HG02798 (cell line): ENCODE results near the gene PRKCH.
A peak's percentile ranks its signal among the peaks of the same experiment; 100 is the strongest.

Experiments used
- ATAC-seq: cut with Tn5 transposase; IDR thresholded peaks from one replicate; pipeline ENCODE4 v1.9.1; 2021; ENCODE audit warnings: mild to moderate bottlenecking; ENCODE audit not compliant: unreplicated experiment, poor library complexity

PRKCH gene

DNA sequence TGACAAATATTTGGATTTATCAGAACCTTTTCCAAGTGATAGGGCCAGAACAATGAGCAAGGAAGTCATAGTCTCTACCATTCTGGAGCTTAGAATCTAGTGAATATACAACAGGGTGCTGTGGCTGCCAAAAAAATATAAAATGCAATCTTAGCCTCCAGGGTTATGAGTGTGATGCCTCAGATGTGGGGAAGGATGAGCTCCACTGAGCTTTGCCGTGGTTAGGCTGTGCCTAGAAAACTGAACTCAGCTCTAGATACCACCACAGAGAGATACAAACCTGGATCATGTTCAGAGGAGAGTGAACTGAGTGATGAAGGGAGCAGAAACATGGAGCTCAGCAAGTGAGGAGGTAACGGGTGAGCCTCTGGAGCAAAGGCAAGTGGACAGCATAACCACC is 235.9 kb downstream of the PRKCH start:
- no peak for ATAC-seq

DNA sequence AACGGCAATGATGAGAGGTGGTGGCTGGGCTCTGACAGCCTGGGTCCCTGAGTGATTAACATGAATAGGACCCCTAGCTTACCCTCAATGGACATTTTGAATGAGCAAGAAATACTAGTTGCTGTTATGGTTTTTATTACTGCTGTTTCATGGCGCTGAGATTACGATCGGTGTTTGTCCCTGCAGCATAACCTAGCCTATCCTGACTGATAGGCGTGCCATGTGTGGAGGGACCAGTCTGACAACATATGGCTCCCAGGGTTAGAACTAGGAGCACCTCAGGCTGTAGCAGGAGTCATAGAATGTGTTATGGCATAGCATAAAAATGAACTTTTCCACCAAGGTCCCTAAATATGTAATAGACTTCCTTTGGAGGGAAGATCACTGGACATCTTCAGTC is 236.5 kb downstream of the PRKCH start:
- ATAC-seq = no peak

DNA sequence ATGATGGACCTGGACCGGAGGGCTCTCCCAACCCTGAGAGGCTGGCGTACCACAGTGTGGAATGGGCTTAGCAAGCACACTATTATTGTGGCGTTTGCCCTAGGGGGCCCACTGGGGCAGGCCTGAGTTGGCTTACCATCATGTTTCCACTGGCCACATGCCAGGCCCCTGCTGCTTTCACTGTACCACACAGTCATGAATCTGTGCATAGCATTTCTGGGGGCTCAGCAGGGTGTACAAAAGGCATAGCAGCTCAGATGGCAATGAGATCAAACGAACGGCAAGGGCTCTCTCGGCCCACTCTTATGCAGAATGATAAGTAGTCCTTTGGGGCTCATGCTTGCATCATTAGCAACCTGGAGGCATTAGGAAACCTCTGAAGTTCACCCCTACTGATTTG is 236.9 kb downstream of the PRKCH start:
- no peak for ATAC-seq

DNA sequence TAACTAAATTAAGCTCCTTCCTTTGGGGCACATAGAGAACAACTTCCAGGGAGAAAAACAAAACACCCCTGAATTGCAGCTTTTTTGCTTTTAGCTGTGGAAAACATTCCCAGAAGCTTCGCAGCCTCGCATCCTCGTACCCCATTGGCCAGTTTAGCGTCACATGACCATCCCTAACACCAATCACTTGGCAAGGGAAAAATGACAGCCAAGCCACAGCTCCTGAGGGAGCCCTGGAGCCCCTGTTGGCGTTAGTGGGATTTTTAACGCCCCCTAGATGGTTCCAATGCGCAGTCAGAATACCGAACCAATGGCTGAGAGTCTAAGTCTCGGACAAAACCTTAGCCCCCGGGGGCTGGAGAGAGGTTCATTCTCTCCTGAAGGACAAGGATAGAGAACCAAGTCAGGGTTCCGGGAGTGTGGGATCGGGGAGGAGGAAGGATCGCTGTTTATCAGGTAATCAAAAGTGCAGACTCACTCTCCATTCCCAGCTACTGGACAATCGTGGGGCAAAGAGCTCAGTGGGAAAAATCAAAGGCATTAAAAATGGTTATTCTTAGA is 238.3 kb downstream of the PRKCH start:
- no peak for ATAC-seq

DNA sequence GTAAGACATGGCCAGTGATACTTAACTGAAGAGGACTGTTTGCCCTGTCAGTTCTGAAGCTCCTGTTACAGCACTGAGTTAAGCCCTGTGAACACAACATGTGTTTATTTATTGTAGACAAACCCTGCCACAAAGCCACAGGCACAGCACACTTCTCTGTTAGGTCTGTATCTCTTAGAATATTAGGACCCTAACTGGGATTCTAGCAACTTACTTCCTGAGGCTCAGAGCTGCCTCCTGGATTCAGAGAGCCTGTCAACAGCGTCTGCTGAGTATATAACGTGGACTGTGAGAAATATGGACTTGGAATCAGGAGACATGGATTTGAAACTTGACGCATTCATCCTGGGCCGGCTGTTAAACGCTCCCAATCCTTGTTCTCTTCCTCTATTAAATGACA is 238.9 kb downstream of the PRKCH start:
- ATAC-seq = no peak

DNA sequence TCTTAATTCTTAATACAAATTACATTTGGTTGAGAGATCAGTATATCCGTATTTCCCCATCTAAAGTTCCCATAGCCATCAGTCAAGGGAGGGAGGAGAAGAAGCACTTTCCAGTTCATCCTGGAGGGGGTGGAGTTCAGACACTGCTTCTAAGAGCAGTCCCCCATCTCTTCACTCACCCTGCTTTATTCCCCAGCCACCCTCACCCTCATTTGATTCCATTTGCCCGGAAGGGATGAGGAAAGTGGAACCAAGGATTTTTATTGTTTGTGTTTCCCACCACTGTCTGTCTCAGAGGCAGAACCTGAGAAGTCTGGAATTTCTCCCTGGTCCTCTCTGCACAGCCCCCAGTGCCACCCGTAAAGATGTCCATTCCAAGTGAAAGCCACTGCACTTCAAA is 239.7 kb downstream of the PRKCH start:
- no peak for ATAC-seq

DNA sequence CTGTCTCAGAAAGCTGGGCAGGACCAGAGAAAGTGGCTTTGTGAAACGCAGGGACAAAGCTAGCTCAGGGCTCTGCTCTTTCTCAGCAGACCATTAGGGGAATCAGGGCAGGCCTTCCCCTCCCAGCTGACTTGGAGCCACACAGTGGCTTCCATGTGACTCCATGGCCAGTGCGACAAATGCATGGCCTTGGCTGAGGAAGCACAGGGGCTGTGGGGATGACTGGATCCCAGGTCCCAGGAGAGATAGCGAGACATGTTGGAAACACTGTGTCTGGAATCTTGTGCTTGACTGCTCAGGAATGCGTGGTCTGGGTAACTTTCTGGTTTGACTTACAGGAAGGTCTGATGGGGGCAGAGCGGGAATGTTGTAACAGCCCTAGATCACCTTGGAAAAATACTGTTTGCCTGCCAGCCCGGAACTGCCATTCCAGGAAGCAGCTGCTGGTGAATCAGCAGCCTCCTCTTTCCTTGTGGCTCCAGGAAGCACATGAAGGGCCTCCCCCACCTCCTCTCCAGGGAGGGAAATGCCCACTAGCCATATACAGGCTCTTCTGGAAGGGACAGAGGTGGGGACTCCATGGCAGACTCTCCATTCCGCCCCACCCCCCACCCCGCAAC is 240.4 kb downstream of the PRKCH start:
- ATAC-seq = no peak

DNA sequence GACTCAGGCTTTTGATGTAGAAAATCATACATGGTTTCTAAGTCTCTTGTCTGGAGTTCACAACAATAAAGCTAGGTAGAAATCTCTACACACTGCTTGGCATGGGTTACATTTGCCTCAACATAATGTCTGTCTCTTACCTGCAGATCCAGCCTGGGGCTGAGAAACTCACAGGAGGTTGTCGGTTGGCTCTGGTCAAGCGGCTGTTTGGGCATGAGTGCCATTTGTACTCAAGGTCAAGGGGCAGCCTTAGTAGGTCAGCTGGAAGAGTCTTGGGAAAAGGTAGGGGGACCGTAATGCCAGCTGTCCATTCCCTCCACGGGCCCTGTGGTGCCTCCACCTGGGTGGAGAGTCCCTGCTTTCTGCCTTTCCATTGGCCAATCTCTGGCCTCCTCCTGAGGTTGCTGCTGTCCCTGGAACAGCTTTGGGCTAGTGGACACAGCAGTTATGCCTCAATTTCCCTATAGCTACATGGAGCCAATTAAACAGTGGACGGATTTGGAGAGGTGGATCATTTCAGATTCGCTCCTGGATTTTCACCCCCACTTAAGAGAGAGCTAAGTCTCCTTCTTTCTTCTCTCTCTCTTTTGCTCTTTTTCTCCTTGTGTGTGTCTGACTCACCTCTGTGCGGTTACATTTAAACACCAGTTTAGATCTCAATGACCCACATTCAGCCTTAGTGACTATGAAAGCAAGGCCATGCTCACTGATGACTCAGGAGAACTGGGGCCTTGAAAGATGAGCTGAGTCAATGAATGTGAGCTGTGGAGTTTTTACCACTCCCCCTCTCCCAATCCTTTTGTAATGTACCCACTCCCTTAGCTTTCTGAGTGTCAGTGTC is 241.2 kb downstream of the PRKCH start:
- no peak for ATAC-seq

DNA sequence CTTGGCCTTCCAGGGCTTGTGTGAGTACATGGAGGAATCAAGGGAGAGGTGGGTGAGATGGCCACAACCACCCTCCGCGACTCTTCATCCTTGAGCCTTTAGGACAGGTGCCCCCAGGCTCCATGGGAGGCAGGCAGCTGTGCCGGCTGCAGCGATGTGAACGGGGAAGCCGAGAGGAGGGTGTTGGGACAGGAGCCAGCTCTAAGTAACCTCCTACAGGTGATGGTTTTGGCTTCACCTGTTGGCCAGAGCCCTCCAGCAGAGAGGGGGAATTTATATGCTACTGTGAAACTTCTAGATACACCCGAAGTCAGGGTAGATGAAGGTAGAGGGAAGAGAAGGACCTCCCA is 241.8 kb downstream of the PRKCH start:
- no peak for ATAC-seq

DNA sequence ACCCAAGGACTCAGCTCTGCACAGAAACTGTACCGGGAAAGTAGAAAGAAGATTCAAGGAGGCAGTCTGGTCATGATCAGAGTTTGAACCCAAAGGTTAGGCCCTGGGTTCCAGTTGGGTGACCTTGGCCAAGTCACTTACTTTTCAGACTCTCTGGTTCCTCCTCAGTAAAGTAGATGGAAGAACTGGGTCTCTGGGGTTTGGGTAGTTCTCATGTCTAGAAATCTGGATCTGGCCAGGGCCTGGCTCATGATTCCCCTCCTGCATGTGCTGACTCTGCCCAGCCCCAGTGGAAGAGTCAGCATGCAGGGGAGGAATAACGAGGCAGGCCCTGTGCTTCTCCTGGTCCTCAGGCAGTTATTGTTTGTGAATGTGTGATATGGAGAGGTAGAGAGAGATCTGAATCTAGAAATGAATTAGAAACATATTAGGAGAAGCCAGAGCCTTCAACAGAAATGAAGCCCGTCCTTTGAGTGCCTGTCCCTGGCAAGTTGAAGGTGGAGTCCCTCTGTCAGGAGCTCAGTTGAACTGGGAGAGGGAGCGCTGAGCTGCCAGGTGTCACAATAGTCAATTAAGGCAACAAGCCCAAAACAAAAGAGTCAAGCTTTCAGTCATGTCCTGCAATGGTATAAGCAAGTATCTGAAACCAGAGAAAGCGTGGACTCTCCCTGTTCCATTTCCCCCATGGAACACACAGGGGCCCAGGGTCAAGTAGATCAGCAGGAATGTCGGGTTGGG is 242.7 kb downstream of the PRKCH start:
- no peak for ATAC-seq

DNA sequence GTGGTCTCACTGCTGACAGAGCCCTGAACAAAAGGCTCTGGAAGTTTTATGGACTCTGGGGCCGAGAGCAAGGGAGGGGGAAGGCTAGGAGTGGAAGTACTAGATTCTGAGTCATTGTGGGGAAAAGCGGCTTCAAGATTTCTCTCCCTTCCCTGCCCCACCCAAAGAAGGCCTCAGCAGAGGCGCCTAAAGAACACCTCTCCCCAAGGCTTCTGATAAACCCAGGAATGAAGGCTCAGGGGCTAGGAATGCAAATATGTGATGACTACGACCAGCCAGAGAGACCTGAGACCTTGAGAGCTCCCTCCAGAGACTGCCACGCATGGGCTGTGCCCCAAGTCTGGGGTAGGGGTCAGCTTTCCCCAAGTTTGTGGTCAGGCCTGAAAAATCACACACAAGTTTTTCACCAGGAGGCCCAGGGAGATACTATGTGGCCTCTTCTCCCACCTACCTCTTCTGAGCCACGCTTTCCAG is 243.3 kb downstream of the PRKCH start:
- ATAC-seq = no peak

DNA sequence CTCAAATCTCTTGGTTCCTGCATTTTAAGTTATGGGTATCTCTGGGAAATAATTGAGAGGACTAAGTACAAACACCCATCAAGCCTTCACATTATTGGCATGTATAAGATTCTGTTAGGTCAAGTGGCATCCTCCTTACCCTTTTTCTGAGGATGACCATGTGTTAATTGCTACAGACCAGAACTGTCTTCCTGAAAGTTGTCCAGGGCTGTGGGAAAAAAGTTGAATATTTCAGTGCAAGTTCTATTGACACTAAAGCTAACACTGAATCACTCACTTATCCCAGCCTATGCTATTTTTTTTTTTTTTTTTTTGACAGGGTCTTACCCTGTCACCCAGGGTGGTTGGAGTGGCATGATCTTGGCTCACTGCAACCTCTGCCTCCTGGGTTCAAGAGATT is 243.8 kb downstream of the PRKCH start:
- no peak for ATAC-seq

DNA sequence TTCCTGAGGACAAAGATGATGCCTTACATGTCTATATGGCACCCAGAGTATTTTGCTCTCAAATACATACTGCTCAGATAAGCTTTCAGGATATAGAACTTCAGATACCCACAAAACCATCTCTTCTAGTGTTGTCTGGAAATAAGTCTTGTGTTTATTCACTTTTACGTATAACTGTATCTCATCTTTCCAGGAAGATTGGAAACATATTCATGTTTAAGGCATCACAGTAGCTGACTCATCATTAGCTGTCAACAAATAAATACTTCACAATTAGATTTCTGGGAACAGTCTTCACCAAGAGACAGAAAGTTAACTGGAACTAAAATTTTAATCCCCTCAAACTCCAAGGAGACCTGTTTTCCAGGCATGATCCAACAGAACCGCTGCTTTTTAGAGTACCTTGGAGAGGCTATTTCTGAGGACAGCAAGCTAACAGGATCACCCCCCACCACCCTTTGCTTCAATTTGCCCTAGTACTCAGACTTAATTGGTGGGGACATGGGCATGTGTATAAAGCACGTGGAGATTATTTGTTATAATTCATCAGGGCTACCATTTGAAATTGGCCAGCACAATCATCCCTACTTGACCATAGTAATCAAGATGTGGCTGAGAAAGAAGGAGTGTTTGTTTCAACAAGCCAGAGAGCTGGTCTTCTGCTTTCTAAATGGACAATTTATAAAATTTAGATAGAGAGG is 244.6 kb downstream of the PRKCH start:
- no peak for ATAC-seq

DNA sequence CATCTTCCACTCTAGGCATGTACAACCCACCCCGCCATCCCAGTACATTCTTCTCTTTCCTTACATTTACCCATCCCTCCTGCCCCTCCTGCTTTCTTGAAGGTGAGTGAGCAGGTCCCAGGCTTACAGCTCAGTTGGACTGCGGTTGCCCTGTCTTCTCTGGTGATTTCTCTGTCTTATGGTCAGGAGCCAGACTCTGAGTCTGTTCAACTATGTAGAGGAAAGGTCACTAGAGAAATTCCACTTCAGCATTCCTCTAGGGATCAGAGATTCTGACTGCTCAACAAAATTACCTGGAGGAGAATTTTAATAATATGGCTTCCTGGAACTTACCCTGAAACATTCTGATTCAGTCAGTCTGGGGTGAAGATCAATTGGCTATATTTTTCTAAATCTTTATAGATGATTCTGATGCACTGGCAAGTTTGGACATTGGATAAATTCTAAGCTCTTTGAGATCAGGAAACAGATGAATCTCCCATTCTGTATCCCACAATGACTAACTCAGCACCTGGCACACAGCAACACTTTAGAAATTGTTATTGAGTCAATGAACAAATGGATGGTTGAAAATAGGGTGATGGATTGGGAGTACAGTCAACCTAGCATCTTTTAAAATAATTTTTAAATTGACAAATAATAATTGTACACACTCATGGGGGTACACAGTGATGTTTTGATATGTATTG is 245.3 kb downstream of the PRKCH start:
- no peak for ATAC-seq

DNA sequence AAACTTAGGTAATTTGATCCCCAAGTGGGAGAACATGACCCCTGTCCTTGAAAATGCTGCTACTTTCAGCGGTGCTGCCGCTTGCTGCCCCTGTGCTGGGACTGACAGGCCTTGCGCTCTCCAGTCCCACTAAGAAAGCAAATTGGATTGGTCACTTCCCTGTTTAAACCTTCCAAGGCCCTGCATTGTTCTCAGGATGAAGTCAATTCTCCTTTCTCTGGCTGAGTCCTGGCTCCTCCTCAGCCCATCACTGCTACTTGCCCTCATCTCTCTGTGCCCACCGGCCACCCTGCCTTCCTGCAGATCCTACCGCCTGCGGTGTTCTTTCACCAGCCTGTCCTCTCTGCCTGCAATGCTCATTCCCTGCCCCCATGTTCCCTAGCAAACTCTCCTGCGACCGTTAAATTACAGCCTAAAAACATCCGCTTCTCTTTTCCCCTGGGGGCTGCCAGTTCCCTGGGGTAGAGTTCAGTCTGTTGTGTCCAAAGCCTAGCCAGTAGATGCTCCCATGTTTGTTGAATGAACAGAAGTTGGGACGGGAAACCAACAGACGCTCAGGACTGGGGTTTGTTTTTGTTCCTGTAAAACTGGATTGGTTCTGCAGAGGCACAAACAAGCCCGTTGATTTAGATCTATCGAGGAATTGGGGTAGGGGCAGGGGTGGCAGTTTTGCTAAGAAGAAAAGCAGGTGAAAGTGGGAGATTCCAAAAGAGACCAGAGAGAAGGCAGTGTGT is 246.6 kb downstream of the PRKCH start:
- no peak for ATAC-seq

DNA sequence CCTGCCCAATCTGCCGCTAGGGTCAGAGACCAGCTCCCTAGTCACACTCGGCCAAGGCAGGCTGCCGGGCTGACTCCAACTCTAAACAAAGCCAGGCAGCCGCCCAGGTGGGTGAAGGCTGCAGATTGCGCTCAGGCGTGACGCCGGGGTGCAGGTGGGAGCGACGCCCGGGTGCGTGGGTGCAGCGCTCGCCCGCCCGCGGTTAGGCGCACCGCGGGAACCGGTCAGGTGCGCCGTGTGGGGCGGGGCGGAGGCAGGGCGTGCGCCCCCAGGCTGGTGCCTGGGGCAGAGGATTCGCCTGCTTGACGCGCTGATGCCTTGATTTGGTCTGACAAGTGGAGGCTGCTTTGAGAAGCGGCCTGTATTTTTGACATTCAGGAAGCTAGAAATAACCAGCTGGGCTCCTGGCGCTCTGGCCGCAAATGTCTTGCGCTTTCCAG is 247.2 kb downstream of the PRKCH start:
- ATAC-seq = peak; percentile 90

DNA sequence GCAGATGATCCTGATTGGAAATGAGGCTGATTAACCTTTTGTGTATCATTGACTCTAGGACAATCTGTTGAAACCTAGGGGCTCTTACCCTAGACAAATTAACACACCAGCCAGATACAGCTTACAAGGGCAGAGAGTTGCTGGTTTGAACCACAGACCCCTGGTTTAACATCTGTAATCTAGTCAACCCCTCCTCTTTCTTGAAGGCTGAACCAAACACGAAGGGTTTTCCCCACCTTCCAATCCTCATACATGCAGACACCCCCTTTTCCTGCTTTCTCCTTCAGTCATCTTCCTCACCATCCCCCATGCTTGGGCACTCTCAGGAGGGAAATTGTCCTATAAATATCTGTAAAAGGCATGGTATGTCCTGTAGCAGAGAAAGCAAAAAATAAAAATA is 247.9 kb downstream of the PRKCH start:
- no peak for ATAC-seq

DNA sequence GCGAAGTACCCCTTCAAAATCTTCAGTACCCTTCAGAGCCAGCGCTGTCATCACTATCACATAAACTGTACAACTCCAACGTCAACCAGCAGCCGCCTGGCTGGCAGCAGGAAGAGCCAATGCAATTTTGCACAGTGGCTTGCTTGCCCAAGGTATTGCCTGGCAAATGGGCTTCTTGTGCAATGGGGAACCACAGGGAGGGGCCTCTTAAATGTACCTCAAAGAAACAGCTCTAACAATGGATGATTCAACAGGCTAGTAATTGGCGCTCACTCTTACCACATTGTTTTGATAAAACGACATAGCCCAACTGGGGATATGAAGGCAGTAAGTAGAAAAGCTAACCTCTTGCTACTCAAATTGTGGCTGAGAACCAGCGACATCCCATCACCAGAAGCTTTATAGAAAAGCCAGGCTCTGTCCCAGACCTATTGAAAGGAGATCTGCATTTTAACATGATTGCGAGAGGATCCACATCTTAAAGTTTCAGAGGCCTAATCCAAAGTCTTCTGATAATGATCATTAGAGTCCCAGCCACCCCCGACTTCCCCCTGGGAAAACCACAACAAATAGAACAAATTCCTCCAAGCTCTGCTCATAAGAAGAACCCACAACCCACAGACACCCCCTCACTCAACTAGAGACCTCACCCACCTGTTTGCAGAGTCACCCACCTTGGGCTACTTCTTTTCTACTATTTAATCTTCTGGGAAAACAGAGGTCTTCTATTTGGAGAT is 248.6 kb downstream of the PRKCH start:
- no peak for ATAC-seq
